ENCODE data around the gene ANK2.

Gene ANK2

DNA sequence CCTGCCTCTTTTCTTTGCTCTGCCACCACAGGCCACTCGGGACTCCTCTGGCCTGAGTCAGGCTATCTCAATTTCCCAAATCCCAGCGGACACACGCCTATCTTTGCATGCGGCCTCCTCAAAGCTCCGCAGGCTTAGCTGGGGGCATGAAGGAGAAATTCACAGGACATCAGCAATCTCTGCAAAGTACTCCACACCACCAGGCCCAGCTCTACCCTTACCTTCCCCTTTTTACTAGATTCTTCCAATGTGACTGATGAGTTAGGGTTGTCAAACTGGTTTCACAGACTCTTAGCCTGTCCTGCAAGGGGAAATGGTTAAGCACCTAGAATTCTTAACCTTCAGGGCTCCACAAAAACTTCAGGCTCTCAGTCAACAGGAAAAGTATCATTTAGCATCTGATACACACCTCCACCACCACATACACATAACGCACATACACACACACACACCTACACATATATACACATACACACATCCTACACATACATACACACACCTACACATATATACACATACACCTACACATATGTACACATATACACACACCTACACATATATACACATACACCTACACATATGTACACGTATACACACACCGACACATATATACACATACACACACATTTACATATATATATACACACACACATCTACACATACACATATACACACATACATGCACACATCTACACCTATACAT, 349.1 kb downstream of the ANK2 start:
- no peak for TF ChIP-seq CTCF (conservative IDR thresholded peaks at IDR 0.05; ENCODE audit: low read depth, low read length)
- DNase-seq (ENCODE audit: low read depth), result no peak
- H3K4me3 ChIP-seq (ENCODE audit: low read depth, low read length), result no peak overlapping the region

GRCh38 chr4:113404167-113404571, 354.7 kb downstream of the ANK2 start:
- DNase-seq (ENCODE audit: low read depth), result no peak
- TF ChIP-seq CTCF (conservative IDR thresholded peaks at IDR 0.05; ENCODE audit: low read depth, low read length), result no peak
- H3K4me3 ChIP-seq (ENCODE audit: low read depth, low read length), result no peak overlapping the region

DNA sequence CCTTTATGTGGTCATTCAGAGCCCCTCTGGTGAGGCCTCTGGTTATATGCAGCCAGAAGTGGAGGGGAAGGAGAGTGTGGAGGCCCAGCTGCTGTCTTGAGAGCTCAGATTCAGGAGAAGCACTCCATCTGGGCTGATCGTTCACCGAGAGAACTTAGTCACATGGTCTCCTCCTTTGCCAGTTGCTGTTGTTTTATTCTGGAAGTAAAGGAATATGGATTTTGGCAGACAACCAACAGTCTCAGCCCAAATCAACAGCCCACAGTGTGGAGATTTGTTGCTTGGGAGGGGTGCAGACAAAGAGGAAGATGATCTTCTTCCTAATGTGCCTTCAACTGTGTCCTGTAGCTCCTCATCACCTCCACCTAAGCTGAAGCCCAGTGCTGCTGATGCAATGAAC, 355.4 kb downstream of the ANK2 start:
- no peak for TF ChIP-seq CTCF (conservative IDR thresholded peaks at IDR 0.05; ENCODE audit: low read depth, low read length)
- H3K4me3 ChIP-seq (ENCODE audit: low read depth, low read length), result no peak overlapping the region
- DNase-seq (ENCODE audit: low read depth), result no peak

DNA sequence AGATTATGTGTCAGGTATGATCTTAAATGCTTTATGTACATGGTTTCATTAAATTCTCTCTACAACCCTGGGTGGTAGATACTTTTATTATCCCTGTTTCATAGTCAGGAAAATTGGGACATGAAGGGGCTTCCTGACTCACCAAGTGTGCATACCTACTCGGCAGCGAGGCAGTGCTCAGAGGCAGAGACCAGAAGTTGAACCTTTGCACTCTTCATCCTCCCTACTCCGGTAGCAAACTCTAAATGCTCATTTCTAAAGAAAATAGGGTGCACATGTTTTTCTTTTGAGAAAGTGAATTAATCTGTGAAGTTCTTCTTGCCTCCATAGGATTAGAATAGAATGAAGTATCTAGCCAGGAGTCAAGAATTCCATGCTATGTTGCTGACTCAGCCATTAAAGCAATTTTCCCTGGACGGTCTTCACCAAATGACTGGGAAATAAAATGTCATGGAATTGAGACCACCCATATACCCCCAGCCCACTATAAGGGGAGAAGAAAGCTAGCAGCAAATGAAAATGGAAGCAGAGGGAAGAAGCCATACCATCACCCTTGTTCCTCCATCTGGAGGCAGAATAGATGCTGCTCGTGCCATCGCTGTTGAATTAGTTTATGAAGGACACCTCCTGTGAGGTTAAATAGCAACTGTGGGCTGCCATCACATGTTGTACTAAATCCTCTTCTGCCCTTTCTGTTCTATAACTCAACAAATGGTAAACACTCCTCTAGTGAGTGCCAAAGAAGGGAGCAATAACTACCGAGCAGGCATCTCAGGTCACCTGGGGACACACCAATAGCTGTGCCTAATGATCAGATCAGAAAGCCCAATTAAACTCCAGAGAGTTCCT, 356.6 kb downstream of the ANK2 start:
- no peak overlapping the region for H3K4me3 ChIP-seq (ENCODE audit: low read depth, low read length)
- no peak for DNase-seq (ENCODE audit: low read depth)
- no peak for TF ChIP-seq CTCF (conservative IDR thresholded peaks at IDR 0.05; ENCODE audit: low read depth, low read length)

GRCh38 chr4:113406723-113407016, 357.2 kb downstream of the ANK2 start:
- DNase-seq (ENCODE audit: low read depth), result no peak
- no peak for TF ChIP-seq CTCF (conservative IDR thresholded peaks at IDR 0.05; ENCODE audit: low read depth, low read length)
- no peak overlapping the region for H3K4me3 ChIP-seq (ENCODE audit: low read depth, low read length)

DNA sequence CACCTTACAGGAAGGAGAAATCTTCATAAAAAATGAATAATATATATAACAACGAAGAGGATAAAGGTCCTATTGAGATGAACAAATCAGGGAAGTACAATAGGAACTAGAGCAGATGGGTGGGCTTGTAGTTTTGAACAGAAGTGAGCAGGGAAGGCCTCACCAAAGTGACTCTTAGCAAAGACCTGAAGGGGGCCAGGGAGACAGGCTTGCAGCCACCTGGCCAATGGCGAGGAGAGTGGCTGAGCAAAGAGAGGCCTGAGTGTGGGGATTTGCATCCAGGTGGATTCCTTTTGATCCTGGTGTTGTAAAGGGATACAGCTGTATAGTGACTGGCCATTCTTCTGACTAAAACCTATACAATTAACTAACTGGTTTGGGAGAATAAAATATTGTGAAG, 358.0 kb downstream of the ANK2 start:
- DNase-seq (ENCODE audit: low read depth), result no peak
- TF ChIP-seq CTCF (conservative IDR thresholded peaks at IDR 0.05; ENCODE audit: low read depth, low read length), result no peak
- no peak overlapping the region for H3K4me3 ChIP-seq (ENCODE audit: low read depth, low read length)

DNA sequence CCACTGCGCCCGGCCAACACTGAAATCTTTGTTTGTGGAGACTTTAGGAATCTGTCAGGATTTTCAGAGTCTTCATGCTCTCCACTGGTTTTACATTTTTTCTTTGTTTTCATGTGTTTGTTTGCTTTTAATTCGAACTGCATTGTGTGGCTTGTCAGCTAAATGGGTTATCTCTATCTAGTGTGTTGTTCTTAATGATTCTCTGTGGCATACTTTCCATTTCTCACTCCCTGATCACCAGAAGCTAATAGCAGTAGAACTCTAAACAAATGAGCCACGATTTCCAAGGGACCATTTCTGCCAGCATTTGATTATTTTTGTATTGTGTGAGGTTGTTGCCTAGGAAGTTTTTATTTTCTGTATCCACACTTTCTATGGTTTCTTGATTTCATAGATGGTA, 359.7 kb downstream of the ANK2 start:
- TF ChIP-seq CTCF (conservative IDR thresholded peaks at IDR 0.05; ENCODE audit: low read depth, low read length), result no peak
- no peak overlapping the region for H3K4me3 ChIP-seq (ENCODE audit: low read depth, low read length)
- DNase-seq (ENCODE audit: low read depth), result no peak
